ENCODE results near the gene CES2. TPM values are rescaled to one million over a fixed set of nuclear protein-coding genes. Genes with fewer than 3 reads are reported as not detected.

Gene CES2
- total and polyA plus RNA-seq, 9 of the 15 experiments (the other 6 are each of a cell fraction or from before 2014, with no cell fraction given) = 2.2 to 37.9 (median 24.4) TPM

GRCh38 chr16:66894948-66895688 is 40.2 kb upstream of the CES2 start (continued):
- TF ChIP-seq ZHX1 (conservative IDR thresholded peaks at IDR 0.05; ENCODE audit: low read length) = no peak
- TF ChIP-seq CREBBP (IDR thresholded peaks at IDR 0.05; ENCODE audit: low read depth, low read length) = no peak
- TF ChIP-seq ZNF398 (CRISPR knock-in tag; IDR thresholded peaks at IDR 0.05) = no peak
- no peak for TF ChIP-seq IRF9 (tag; IDR thresholded peaks at IDR 0.05)
- TF ChIP-seq SMC3 (conservative IDR thresholded peaks at IDR 0.05; ENCODE audit: insufficient read depth, low read depth, low read length) = peak; percentile 94
- TF ChIP-seq KLF16 (IDR thresholded peaks at IDR 0.05) = peak; percentile 7; the same call in 1 of the 2 replicates
- TF ChIP-seq TAF15 (IDR thresholded peaks at IDR 0.05; ENCODE audit: low read depth, low read length) = no peak
- no peak for TF ChIP-seq CEBPZ (IDR thresholded peaks at IDR 0.05; ENCODE audit: borderline replicate concordance, low read depth, low read length)
- TF ChIP-seq RAD21 (CRISPR knock-in tag; conservative IDR thresholded peaks at IDR 0.05 in 1 of 2, IDR thresholded peaks at IDR 0.05 in 1 of 2) = peak; percentile 96 to 98
